22Rv1 (cell line): ENCODE results near the gene UBR2.
A peak's percentile ranks its signal among the peaks of the same experiment; 100 is the strongest.

Experiments
- ZFX ChIP-seq: fragments of 450-650 bp; IDR thresholded peaks from 2 replicates; pipeline ENCODE4 v1.6.1; 2017; ENCODE audit warnings: antibody characterized with exemption, borderline replicate concordance
- TF ChIP-seq, protein P1 (sequence below): fragments of 450-650 bp; IDR thresholded peaks from 2 replicates; pipeline ENCODE4 v1.5.1; 2017; ENCODE audit warnings: mild to moderate bottlenecking

DNA sequence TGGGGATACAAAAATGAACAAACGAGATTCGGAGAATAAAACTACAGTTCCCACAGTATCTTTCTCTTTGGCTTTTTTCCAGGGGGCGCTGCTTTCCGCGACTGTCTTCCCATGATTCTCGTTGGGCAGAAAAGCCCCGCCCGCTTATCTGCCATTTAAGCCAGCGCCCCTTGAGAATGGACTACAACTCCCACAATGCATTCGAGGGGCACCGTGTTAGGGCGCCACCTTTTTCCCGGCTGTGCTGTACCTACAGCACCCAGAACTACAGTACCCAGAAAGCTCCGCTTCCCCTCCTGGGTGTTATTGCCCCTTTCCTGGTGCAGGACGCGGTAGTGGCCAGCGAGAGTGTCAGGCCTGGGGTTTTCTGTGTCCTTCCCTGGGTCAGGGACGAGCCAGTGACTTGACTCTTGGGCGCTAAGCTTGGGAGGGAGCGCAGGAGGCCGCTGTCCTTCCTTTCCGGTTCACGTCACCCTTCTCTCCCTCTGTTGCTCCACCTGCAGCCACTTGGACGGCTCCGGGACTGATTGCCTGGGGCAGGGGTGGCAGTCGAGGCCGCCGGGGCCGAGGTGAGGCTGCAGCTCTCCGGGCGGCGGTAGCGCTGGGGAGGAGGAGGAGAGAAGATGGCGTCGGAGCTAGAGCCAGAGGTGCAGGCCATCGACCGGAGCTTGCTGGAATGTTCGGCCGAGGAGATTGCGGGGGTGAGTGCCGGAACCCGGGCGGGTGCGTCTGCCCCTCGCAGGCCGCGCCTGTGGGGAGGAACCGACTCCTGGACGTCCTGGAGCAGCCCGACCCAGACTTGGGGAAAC is at the start of gene UBR2:
- TF ChIP-seq, protein P1, sequence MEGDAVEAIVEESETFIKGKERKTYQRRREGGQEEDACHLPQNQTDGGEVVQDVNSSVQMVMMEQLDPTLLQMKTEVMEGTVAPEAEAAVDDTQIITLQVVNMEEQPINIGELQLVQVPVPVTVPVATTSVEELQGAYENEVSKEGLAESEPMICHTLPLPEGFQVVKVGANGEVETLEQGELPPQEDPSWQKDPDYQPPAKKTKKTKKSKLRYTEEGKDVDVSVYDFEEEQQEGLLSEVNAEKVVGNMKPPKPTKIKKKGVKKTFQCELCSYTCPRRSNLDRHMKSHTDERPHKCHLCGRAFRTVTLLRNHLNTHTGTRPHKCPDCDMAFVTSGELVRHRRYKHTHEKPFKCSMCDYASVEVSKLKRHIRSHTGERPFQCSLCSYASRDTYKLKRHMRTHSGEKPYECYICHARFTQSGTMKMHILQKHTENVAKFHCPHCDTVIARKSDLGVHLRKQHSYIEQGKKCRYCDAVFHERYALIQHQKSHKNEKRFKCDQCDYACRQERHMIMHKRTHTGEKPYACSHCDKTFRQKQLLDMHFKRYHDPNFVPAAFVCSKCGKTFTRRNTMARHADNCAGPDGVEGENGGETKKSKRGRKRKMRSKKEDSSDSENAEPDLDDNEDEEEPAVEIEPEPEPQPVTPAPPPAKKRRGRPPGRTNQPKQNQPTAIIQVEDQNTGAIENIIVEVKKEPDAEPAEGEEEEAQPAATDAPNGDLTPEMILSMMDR: peak; percentile 36
- no peak for TF ChIP-seq ZFX
